GM19463 (cell line): Measurements from ENCODE around the gene RAD50.
A peak's percentile ranks its signal among the peaks of the same experiment; 100 is the strongest.
"Not testable (repeated sequence)": the region's sequence is repeated elsewhere in the genome, so short reads cannot be mapped to it uniquely, and the experiment has no call there.

Source experiments
- ATAC-seq: cut with Tn5 transposase; IDR thresholded peaks from one replicate; pipeline ENCODE4 v1.9.1; 2021; ENCODE audit warnings: mild to moderate bottlenecking, moderate library complexity; ENCODE audit not compliant: unreplicated experiment

The RAD50 gene

DNA sequence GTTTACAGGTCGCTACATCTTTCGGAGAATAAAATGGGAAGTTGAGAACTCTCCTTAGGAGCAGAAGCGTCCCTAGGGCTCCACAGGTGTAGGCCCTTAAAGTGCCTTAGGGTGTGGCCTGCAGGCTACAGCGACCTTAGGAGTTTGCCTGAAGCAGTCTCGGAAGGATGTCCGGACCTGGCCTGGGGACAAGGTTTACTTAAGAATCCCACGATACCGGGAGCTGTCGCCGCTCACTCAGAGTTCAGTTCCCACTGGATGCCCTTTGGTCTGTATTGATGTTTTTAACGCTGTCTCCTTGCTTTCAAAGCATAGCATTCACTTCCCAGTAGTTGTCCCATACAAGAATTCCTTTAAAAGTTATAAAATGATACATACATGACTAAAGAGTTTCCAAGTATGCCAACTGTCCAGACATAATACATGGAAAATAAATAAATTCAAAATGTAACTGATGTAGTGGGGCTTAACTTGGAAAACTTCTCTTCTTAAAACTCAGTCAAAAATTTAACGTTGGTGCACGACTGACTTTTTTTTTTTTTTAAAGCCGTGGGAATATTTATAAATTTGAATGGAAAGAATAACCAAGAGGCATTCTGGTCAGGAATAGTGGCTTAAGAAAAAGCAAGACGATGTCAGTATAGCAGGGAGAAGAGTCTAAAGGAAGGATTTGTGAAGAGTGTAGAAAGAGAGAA, 848 bp downstream of the RAD50 start:
- peak; percentile 25 for ATAC-seq

DNA sequence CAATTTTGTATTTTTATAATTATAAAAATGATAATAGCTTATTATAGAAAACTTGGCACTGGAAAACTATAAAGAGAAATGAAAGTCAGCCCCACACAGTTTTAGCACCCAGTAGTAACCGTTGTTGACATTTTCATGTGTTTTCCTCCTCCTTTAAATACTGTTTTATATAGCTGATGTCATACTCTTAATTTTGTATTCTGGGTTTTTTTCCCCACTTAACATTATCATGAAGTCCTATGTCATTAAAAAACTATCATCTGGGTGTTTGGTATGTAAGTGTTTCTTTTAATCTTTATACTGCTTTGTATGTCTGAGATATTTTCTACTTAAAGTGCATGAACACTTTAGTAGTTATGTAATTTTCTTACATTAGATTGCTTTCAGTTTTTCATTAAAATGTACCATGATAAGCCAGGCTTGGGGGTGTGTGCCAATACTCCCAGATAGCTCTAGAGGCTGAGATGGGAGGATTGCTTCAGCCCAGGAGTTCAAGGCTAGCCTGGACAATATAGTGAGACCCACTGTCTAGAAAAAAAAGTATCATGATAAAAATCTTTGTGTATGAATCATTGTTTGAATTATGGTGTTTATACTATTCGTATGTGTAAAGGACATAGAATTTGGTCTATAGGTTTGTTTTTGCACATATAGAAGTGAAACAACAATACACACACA, 2.7 kb downstream of the RAD50 start:
- no peak for ATAC-seq

DNA sequence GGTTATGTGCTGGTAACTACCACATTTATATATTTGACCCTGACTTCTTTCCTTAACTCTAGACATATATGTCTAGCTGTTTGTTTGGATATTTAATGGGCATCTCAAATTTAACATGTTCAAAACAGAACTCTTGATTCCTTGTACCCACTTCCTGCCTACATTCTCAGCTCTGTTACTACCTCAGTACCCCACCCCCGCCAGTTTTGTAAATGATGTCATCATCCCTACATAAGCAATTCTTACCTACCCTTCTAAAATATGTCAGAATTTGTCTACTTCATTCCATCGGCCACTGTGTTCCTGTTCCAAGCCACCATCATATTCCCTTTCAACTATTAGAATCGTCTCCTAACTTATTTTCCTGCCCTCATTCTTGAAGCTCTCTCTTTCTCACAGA, 4.8 kb downstream of the RAD50 start:
- ATAC-seq, result no peak

DNA sequence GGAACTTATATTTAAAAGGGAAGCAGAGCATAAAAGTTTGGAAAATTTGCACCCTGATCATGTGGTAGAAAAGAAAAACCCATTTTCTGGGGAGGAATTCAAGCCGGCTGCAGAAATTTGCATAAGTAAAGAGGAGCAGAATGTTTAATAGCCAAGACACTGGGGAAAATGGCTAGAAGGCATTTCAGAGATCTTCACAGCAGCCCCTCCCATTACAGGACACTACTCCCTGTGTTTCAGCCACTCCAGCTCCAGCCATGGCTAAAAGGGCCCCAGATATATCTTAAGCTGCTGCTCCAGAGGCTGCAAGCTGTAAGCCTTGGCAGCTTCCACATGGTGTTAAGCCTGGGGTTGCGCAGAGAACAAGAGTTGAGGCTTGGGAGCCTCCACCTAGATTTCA, 7.8 kb downstream of the RAD50 start:
- ATAC-seq, result not testable (repeated sequence)

GRCh38 chr5:132566657-132567056, 9.9 kb downstream of the RAD50 start:
- ATAC-seq, result no peak

GRCh38 chr5:132576123-132576522, 19.3 kb downstream of the RAD50 start:
- no peak for ATAC-seq

GRCh38 chr5:132584560-132584959, 27.8 kb downstream of the RAD50 start:
- ATAC-seq, result not testable (repeated sequence)

DNA sequence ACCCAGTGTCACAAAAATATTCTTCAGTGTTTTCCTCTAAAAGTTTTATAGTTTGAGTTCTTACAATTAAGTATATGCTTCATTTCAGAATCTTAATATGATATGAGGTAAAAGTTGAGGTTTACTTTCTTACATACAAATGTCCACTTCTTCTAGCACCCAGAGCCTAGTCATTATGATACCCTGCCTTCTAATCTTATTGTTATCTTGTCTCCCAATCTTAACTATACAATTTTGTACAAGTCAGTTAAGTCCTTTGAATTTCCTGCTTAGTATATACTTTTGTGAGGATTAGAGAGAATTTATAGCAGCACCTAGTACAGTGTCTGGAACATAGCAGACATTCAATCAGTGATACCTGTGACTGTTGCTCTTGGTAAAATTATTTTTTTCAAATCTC, 29.3 kb downstream of the RAD50 start:
- ATAC-seq, result no peak

GRCh38 chr5:132589467-132589866, 32.7 kb downstream of the RAD50 start:
- no peak for ATAC-seq

DNA sequence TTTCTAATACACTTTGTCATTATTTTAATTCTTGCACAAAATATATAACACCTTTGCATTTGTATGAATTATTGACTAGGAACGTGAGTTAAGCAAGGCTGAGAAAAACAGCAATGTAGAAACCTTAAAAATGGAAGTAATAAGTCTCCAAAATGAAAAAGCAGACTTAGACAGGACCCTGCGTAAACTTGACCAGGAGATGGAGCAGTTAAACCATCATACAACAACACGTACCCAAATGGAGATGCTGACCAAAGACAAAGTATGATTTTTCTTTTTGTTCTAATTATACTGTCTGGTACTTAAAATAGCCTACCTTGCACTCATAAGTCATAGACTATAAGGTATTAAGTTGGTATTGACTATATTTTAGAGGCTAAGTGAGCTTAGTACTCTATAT, 34.4 kb downstream of the RAD50 start:
- no peak for ATAC-seq

- no peak for ATAC-seq
Measured at GRCh38 chr5:132592521-132592920, 35.7 kb downstream of the RAD50 start.

- ATAC-seq, result no peak
Measured at GRCh38 chr5:132594170-132594569, 37.4 kb downstream of the RAD50 start.

- ATAC-seq, result no peak
Measured at GRCh38 chr5:132595624-132596023, 38.8 kb downstream of the RAD50 start.

DNA sequence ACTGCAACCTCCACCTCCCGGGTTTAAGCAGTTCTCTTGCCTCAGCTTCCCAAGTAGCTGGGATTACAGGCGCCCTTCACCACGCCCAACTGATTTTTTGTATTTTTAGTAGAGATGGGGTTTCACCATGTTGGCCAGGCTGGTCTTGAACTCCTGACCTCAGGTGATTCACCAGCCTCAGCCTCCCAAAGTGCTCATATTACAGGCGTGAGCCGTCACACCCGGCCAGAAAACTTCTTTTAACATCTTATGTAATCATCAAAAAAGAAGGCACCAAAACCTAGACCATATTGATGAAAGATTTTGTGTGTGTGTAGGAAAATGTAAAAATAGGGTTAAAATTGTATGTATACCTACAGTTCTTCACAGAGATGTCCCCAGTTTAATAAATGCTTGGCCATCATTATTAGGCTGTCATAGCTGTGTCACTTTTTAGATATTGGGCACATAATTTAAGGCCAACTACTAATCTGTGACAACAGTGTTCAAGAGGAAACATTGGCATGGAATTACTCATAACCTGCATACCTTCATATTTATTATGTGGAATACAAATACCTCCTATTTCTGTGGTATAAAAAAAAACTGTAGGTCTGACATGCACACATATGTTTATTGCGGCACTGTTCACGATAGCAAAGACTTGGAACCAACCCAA, 44.4 kb downstream of the RAD50 start:
- no peak for ATAC-seq

GRCh38 chr5:132607095-132607494, 50.3 kb downstream of the RAD50 start:
- ATAC-seq, result no peak

- ATAC-seq, result no peak
Measured at GRCh38 chr5:132608107-132608506, 51.3 kb downstream of the RAD50 start.

GRCh38 chr5:132611965-132612364, 55.2 kb downstream of the RAD50 start:
- no peak for ATAC-seq

DNA sequence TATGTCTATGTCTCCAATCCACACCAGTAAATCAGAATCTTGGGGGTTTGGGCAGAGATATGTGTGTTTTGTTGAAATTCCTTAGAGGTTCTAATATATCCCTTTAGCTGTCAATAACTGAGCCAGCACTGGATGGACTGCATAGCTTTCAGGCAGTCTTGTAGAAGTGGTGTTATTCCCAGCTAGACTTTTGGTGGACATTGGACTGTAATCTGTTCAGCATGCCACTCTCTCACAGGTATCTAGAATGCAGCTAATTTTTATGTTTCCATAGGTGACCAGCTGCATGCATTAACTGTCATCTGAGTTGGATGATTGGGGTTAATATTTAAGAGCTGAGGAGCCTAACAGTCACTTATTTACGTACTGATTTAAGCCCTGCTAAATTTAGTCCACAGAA, 56.1 kb downstream of the RAD50 start:
- no peak for ATAC-seq

DNA sequence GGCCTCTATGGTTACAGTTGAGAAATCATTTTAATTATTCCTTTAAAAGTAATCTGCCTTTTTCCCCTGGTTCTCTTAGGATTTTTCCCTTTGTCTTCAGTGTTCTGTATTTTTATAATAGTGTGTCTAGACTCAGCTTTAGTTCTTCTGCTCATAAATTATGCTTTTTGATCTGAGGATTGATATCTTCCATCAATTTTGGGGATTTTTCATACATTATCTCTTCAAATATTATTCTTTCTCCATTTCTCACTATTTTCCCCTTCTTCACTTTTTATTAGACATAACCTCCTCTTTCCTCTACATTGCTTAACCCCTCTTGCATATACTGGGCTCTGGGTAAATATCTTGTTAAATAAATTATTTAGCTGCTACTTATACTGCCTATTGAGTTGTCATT, 64.9 kb downstream of the RAD50 start:
- no peak for ATAC-seq

DNA sequence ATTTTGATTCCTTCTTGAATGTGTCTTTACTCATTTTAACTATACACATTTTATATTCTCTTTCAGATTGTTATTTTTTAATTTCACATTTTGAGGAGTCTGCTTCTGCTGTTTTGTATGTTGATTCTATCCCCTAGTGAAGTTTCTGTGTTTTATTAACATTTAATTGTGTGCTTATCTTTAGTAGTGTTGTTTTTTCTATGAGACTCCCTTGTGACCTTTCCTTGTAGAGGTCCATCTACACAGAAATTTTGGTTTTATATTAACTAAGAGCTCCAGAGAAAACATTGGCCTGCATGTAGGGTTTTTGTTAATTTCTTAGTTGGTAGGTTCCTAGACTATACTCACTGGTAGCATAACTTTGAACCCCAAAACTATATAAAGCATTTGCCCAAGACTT, 65.8 kb downstream of the RAD50 start:
- no peak for ATAC-seq

GRCh38 chr5:132627470-132627869, 70.7 kb downstream of the RAD50 start:
- no peak for ATAC-seq

DNA sequence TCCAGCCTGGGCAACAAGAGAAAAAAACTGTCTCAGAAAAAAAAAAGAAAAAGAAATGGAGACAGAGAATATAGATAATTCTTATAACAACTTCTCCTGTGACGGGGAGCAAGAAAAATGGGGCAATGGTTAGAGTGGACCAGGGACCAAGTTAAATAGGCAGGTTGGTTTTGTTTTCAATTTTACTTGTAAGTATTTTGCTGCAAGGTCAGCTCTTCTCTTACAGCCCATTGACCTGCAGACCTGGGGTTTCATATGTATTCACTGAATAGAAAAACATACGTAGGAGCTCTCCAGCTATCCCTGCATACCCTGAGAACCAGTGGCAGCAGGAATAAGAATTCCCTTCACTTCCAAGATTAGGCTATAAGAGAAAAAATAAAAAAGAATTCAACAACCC, 72.0 kb downstream of the RAD50 start:
- peak; percentile 40 for ATAC-seq
